ENCODE data around the gene CADPS.
A peak's percentile ranks its signal among the peaks of the same experiment; 100 is the strongest.

CADPS gene

DNA sequence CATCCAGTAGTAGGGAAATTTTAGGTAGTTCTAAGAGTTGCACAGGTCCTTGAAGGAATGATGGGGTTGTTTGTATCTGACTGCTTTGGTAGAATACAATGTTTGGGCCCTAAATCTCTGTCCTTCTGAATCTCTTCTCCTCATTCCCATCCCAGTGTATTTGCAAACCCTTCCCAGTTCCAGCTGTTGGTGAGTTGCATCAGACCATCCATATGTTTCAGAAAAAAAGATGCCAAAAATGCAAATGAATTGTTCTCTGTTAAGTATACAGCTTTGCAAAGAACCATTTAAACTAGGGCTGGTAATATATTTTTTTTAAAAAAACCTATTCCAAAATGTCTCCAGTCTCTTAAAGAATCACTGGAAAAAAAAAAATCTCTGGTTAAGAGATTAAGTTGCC lies 251.0 kb downstream of the CADPS start:
- no peak for DNase-seq

DNA sequence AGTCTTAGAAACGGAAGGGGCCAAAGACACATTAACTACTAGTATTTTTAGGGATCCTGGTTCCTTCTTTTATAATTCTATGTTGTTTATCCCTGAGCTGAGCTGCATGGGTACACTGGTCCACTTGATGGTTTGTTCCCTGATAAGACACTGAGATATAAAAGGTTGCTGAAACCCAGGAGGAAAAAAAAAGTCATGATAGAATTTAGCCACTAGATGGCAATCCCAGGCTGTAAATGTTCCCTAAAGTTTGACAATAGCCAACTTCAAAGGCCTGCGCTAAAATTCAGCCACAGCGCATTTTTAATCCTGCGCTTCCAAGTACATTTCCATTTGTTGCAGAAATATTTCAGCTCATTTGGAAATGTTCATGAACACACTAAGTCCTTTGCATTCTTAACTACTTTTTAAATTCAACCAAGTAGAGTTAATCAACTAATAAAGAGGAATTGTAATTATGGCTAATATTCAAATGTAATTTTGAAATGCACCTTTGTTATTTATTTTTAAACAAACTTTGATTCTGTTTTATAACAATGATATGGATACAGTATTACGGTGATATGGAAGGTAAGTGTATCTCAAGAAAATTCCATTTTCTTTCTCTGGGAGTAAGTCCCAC lies 252.6 kb downstream of the CADPS start:
- DNase-seq = no peak

DNA sequence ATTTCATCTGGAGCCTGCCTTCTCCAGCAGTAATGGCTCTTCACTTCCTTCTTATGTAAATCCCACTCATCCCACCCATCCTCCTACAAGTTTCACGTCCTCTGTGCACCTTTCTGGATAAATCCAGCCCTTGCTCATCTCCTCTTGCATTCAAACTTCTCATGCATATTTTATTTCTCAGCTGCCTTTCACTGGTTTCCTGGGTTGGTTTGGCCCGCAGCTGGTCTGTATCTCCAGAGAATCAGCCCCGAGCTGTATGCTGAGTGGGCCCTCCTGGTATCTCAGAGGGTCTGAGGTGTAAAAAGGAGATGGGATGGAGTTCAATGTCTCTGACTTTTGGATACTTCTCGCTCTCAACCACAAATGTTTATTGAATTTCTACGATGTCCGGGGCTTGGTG lies 253.3 kb downstream of the CADPS start:
- no peak for DNase-seq

DNA sequence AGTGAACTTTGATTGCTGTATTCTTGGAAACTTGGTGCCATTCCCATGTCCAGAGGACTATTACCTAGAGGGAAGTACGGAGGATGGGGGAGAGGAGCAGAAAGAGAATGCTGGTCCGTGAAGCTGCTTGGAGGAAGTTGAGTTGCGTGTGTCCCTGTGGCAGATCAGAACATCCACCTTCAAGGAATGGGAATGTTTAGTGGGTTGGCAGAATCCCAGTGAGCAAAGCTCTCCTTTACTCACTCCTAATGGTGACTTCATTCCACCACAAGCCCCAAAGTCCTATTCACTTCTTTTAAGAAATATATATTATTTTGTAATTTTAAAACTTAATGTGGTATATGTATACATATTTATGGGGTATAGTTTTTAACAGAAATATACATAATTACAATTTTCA lies 254.0 kb downstream of the CADPS start:
- DNase-seq = no peak

DNA sequence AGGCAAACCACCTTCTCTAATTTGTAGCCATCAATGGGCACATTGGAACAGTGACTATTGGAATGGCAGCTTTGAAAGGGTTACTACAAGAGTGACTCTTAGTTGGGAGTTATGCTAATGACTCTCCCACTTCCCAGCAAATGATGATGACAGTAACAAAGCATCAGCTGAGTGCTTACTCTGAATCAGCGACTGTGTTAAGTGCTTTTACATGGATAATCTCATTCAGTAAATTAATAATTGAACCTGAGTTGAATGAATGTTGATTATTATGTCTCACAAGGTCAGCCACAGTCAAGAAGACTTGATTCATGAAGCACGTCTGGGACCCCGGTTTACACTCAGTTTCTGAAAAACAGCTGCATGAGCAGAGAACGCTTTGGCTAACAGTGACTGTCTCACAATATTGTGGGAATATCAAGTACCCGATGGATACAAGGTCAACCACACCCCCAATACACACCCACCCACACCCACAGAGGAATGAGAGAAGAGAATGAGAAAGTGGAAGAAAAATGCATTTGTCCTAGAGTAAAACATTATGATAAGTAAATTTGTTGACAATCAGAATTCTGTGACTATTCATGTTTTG lies 259.9 kb downstream of the CADPS start:
- no peak for DNase-seq

DNA sequence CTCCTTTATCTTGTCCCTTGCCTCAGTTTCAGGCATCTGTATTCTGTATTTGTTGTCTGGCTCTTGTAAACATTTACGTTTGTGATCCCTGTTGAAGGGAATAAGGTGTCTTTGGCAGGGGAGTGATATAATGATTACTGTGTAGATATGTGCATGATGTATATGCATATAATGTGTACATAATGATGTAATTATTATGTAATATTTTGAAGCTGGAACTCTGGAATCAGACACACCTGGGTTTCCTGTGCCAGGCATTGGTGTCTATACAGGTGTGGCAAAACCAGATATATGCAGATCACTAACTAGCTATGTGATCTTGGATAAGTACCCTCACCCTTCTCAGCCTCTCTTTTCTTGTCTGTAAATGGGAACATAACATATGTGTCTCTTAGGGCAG lies 260.7 kb downstream of the CADPS start:
- DNase-seq = no peak

DNA sequence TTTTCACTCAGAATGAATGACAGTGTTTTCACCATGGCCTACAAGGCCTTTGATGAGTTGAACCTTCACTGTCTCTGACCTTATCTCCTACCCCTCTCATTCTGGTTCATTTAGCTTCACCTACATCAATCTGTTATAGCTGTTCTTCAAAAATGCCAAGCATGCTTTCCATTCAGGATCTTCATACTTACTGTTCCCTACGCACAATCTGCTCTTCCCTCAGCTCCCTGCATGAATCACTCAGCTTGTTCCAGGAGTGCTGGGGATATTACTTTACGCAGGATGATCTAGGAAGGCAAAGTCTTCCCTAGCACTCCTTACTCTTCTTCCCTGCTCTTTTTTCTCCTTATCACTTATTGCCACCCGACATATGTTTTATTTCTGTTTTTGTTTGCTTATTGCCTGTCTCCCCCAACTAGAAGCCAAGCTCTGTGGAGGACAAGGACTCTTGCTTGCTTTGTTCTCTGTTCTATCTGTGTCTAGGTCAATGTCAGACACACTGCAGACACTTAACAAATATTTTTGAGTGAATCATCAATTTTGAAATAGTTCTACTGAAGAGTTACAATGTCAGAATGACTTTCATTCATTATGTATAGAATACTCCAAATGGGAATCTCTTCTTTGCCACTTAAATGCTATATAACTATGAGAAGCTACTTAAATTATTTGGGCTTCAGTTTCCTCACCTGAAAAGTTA lies 263.5 kb downstream of the CADPS start:
- DNase-seq = no peak

DNA sequence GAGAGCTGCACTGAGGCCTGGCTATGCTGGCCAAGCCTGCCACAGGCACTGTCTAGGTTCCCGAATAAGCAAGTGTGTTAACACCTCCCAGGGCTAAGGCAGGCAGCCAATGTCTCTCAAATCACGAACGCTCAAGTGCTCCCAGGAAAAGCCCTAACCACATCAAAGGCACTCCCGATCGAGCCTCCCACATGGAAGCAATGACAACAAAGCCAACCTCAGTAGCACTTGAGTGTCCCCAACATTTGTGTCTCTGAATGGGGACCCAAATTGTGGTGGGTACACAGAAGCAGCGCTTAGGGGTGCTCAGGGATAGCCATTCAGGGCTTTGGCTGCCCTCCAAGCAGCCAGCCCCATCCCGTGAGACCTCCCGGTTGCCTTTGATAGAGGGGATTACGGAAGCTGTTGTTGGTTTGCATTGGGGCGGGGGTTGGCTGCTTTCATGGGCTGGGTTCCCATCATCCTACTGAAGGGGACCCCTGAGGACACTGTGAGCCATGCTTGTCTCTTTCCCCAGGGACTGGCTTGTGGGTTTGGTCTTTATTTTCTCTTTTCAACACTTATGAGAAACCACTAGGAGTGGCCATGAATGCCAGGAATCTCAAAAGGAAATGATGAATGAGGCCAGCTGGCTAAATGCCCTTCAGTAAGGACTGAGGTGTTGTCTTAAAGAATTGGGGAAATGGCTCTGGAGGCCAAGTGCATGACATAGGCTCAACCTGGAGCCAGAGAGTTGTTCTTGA lies 267.8 kb downstream of the CADPS start:
- DNase-seq = peak; percentile 63

DNA sequence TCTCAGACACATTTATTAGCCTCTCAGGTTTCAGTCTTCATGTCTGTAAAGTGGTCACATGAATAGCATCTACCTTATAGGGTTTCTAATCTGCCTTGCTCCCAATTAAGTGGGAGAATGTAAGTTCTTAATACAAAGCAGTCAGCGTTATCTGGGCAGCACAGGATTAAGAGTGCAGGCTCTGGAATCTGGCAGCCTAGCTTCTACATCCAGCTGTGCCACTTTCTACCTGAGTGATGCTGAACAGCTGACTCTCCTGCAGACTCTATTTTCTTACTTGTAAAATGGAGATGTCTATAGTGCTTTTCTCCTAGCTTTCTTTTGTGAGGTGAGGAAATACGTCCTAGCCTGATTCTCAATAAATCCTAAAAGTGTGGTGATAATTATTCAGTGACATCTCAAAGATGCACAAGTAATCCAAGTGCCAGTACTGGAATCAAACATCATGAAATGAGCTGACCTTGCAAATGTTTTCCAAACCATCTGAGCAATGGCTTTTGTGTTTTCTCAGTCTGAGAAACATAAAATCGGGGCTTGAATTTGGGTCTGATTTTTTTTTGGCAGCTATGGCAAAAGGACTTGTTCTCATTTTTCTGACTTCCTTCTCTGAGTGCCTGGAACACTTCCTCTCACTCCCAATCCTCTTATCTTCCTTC lies 269.7 kb downstream of the CADPS start:
- no peak for DNase-seq

DNA sequence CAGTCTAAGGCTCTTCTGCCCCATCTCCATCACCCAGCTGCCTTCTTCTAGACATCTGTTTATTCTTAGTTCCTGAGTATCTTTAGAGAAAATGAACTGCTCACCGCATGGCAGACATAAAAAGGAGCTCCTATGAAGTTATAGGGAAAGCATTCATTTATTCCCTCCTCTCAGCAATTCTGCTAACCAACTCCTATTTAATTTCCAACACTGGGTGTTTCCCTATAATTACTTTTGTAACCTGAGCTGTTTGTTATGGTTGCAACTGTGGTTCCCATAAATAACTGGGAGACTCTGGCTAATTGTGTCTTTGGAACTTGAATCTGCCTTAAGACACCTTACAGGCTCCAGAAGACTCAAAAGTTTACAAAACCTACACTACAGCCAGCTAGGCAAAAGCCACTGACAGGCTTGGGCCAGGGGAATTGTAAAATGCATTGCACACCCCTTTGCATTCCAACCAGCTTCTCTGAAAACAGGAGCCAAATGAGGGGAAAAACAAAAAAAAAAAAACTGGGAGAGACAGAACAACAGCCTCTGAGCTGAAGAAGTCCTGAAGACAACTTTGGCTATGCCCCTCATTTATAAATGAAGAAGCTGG lies 270.4 kb downstream of the CADPS start:
- no peak for DNase-seq

DNA sequence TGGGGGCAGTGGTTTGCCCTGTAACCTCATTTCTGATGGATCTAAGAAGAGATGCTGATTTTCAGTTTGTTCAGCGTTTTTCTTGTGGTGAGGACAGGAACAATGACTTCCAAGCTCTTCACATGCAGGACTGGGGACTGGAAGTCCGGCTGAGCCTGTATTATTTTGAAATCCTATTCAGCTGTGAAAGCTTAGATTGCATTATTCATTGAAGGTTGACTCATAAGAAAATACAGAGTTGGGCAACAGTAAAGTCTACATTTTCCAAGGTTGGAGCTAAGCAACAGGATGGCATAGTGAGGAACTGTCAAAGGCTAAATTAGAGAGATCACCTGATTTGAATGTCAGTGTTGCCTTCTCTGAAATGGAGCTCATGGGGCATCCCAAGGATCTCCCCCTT lies 270.9 kb downstream of the CADPS start:
- peak; percentile 24 for DNase-seq

DNA sequence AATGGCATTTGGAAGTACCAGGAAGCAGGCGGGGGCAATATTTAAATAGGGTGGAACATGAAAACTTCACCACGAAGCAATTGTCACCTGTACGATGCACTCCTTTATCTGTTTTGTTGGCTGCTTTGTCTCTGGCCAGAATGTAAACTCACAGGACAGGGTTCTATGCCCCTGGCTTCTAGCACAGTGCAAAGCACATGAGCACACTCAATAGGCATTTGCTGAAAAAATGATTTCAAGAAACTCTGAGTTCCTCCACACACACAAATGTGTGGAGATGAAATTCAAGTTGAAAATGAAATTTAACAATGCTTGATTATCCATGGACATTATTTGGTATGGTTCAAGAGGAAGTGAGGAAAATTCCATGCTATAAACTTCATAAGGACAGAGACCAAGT lies 272.2 kb downstream of the CADPS start:
- no peak for DNase-seq

DNA sequence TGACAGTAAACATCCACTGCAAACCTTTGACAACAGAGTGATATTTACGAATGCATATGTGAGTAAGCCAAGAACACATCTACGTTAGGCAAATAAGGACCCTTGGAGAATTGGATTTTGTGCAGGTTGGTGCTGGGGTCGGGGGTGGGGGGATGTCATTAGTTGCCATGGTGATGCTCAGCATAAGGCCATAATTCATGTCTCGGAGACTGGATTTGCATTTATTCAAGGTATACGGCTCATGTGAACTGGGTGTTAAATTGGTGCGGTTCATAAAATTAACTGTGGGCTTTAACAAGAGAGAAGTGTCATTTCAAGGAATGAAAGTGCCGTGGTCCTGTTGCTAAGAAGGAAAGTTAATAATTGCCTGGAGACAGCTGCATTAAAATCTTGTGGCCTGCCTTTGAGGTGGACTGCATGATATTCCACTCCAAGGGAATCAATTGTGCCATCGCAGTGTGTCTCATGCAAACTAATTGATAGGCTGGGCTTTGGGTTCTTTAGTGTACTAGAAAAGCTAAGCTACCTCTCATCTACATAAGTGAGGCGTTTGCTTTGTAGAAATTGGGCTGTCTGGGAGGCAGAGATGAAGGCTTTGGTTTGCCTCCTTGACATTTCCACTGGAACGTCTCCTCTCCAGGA lies 273.0 kb downstream of the CADPS start:
- DNase-seq = no peak

DNA sequence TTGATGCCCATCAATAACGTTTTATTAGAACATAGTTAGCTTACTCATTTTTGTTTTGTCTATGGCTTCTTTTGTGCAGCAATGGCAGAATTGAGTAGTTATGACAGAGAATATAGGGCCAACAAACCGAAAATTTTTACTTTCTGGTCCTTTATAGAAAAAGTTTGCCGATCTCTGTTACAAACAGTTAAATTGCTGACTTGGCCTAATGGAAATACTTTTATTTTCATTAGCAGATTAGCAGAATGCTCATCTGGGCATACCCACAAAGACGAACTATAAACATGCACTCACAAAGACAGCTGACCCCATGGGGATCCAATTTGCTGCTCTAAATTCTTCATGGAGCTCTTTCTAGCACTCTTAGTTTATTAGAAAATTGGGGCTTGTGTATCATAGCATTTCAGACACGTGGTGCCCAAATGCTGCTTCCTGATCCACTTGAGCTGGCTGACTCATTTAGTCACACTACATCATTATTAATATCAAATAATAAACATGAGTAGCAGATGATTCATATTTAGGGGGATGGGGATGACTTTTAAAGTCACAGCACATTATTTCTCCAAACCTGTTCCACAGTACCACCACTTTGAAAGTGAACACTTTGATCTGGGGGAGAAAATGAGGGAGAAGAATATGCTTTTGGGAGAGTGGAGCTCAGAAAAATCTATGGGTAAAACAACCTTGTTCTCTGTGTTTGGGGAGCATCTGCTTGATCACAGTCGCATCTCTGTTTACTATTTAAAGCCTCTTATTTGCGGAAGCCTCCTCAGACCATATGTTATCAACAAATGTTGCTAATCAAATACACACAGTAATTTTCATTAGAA lies 273.8 kb downstream of the CADPS start:
- DNase-seq = no peak

DNA sequence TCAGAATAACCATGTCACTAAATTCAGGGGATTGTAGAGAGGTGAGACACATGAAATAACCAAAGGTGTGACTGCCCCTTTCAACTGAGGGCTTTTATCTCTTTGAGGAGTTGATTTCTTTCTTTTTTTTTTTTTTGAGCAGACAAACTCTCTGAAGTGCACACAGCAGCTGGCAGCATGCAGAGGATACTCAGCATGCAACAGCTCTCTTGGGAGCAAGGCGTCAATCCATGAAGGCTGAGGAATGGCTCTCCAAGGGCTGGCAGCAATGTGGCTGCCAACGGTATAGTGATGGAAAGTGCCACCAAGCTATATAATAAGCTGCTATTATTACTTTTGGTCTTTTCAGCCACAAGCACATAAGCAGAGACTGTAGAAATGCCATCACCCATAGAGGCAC lies 275.2 kb downstream of the CADPS start:
- DNase-seq = no peak

DNA sequence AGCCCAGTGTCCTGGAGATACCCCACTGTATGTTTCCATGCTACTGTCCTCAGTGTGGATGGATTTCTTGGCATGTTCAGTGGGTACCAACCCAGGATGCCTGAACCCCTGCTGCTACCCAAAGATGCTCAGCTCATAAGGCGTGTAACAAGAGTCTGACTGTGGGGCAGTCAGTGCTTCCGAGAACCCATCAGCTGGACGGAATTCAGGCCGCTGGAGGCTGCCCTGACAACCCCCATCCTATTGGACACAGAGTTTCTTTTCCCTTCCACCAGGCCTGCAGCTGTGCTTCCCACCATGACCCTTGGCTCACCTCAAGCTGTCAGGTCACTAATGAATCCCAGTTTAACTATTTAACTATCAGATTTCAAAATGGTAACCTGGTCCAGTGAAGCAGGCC lies 277.7 kb downstream of the CADPS start:
- DNase-seq = no peak

DNA sequence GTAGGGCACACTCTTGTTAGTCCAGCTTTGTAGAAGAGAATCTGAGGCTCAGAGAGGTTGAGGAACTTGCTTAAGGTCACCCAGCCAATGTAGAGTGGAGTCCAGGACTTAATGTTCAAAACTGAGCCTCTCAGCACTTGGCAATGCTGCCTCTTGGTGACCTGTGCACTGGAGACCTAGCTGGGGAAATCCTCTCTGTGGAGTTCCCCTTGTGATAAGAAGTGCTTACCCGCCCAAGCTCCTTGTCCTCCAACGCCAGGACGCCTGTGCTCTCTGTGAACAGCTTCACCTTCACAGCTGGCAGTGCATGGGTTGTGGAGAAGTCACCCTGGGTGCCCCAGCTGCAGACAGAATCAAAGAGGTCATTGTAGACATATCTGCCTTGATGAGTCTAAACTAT lies 282.8 kb downstream of the CADPS start:
- DNase-seq = no peak

DNA sequence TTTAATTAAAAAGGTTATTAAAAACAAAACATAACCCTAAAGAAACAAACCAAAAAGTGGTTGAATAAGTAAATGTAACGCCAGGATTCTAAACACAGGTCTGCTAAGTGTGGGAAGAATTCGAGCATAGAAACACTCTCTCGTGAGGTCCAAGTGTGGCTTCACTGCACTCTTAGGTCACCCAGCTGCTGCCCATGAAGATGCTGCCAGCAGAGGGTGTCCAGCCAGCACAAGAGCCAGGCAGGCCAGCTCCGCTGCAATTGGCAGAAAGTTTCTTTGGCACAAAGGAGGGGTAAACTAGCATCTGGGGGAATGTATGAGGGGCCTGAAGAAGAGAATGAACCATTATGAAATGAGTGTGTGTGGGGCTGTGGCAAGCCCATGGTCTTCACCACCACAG lies 286.1 kb downstream of the CADPS start:
- DNase-seq = no peak

DNA sequence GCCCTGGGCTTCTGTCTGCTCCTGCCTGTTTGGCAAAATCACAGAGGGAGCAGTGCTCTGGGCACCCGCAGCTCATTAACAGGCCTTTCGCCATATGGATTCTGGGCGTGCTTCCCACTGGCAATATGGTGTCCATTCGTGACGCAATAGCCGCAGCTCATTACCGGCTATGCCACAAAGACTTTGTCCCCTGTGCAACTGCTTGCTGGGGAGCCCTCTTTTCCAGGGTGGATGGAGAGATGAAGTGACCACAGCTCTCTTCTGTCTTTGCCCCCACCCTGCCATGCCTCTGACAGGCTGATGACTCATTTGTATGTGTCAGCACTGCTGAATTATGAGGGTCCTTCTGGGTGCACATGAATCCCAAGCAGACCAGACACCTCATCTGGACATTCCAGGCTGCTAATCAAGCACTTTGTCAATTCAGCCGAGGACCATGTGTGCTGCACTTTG lies 287.6 kb downstream of the CADPS start:
- DNase-seq = peak; percentile 76

DNA sequence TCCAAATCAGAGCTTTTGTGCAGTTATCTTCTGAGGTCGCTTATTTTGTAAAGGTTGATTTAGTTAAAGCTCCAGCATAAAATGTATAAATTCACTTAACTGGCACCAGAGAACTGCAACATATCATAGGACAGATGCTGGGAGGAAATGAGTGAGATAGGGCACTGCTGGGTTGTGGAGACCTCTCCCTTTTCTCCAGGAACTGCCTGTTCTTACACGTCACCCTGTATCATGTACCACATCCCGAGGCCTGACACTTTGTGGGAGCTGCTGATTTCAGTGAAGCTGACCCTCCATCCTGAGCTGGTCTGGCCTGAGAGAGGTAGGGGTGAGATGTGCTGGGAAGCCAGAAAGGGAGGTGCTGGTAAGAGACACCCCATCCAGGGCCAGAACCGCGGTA lies 288.0 kb downstream of the CADPS start:
- DNase-seq = no peak

DNA sequence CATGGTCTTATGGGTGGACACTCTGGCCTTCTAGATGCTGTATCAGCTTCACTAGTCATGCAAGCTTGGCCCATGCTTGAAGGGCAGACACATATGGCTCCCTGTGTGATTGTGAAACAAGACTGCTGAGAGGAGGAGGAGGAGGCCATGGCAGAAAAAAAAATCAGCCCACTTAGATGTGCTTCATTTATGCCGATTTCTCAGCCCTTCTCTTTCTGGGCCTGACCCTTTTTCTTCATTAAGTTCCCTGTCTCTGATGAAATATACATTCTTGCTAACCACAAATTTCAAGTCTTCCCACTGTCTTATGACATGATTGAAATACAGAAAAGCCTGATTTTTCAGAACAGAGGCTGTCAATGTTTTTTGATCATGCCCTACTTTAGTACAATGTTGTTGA lies 288.9 kb downstream of the CADPS start:
- DNase-seq = no peak

Measured in T1000 (cell line).